Gastroesophageal sphincter (tissue), 3 donors: ENCODE results near the gene MAML2.

Experiments used
- CTCF ChIP-seq, 4 experiments: fragments of 200-600 bp in 2 of 4; fragments of 450-650 bp in 2 of 4; sonication (generic) in 1 of 4; IDR thresholded peaks; one replicate each; pipeline ENCODE4 v1.5.1; 2017 to 2019; ENCODE audit warnings: antibody characterized with exemption in 4 of 4, mild to moderate bottlenecking in 2 of 4, moderate library complexity in 2 of 4
- POLR2A ChIP-seq, 2 donors: fragments of 450-650 bp; IDR thresholded peaks; one replicate each; pipeline ENCODE4 v1.6.1; 2017; ENCODE audit warnings: antibody characterized with exemption in 2 of 2, mild to moderate bottlenecking in 2 of 2, moderate library complexity in 1 of 2

- TF ChIP-seq CTCF (IDR thresholded peaks at IDR 0.05) = no peak
- TF ChIP-seq POLR2A (IDR thresholded peaks at IDR 0.05) = no peak
These were observed 23.0 kb upstream of the MAML2 start for GRCh38 chr11:96366024-96366423.
